SK-N-SH (cell line): ENCODE data around the gene HSPH1. TPM values are rescaled to one million over a fixed set of nuclear protein-coding genes. Genes with fewer than 3 reads are reported as not detected.
A peak's percentile ranks its signal among the peaks of the same experiment; 100 is the strongest.

Source experiments
- CTCF ChIA-PET: fragments of 300-600, 350-600 bp; formaldehyde crosslinking; extraction: SDS; loops from one replicate; lab custom pipeline; 2021; lab: Yijun Ruan, JAX
- POLR2A ChIA-PET: fragments of 350-600 bp; sonication (Branson Sonifier 250); formaldehyde crosslinking; extraction: SDS; loops from one replicate; lab custom pipeline; 2020; ENCODE audit warnings: antibody characterized with exemption, inconsistent platforms; lab: Yijun Ruan, JAX
- DNase-seq: peaks from one replicate; pipeline ENCODE4 v3.0.0; 2012
- H2AFZ ChIP-seq: fragments of 200-600 bp; sonication (generic); 2 replicates; pipeline ENCODE4 v1.8.1; 2016; ENCODE audit warnings: antibody characterized with exemption, mild to moderate bottlenecking, low read depth
- H3F3A ChIP-seq: fragments of 200-600 bp; sonication (generic); replicated peaks from 2 replicates; pipeline ENCODE3; 2016; ENCODE audit warnings: antibody characterized with exemption, mild to moderate bottlenecking; ENCODE audit not compliant: insufficient read depth
- H3K27ac ChIP-seq, 2 experiments: fragments of 200-500 bp in 1 of 2; fragments of 200-600 bp in 1 of 2; sonication (Bioruptor generic) in 1 of 2; sonication (generic), shearing (Covaris generic) in 1 of 2; 2 replicates each; pipeline versions ENCODE4 v1.5.1 to v1.6.1; 2014 to 2016; ENCODE audit warnings: low read depth in 2 of 2, inconsistent platforms in 1 of 2, low read length in 1 of 2, mild to moderate bottlenecking in 1 of 2, mixed read lengths in 1 of 2
- H3K27me3 ChIP-seq: fragments of 200-600 bp; sonication (generic), shearing (Covaris generic); 2 replicates; pipeline ENCODE4 v1.6.1; 2016; ENCODE audit warnings: mixed run types; ENCODE audit not compliant: insufficient read depth
- H3K36me3 ChIP-seq, 2 experiments: fragments of 200-500 bp in 1 of 2; fragments of 200-600 bp in 1 of 2; sonication (Bioruptor generic) in 1 of 2; sonication (generic) in 1 of 2; replicated peaks in 1 of 2; 2 replicates each; pipeline versions ENCODE3 to v1.5.1; 2014 to 2016; ENCODE audit warnings: low read length in 1 of 2, mild to moderate bottlenecking in 1 of 2; ENCODE audit not compliant: insufficient read depth in 2 of 2, control insufficient read depth in 1 of 2
- H3K4me1 ChIP-seq, 2 experiments: fragments of 200-500 bp in 1 of 2; fragments of 200-600 bp in 1 of 2; sonication (Bioruptor generic) in 1 of 2; sonication (generic), shearing (Covaris generic) in 1 of 2; 2 replicates each; pipeline versions ENCODE4 v1.5.1 to v1.6.1; 2014 to 2016; ENCODE audit warnings: low read depth in 1 of 2, low read length in 1 of 2, mixed run types in 1 of 2; ENCODE audit not compliant: insufficient read depth in 2 of 2, control insufficient read depth in 1 of 2
- H3K4me2 ChIP-seq: fragments of 200-600 bp; sonication (generic), shearing (Covaris generic); 2 replicates; pipeline ENCODE4 v1.6.1; 2017; ENCODE audit warnings: mixed run types
- H3K4me3 ChIP-seq, 2 experiments: fragments of 200-500 bp in 1 of 2; fragments of 200-600 bp in 1 of 2; sonication (Bioruptor generic) in 1 of 2; sonication (generic), shearing (Covaris generic) in 1 of 2; 2 replicates each; pipeline versions ENCODE4 v1.5.1 to v1.8.1; 2014 to 2016; ENCODE audit warnings: low read depth in 2 of 2, inconsistent platforms in 1 of 2, low read length in 1 of 2, mild to moderate bottlenecking in 1 of 2, mixed read lengths in 1 of 2, moderate library complexity in 1 of 2
- H3K79me2 ChIP-seq: fragments of 200-600 bp; sonication (generic); 2 replicates; pipeline ENCODE4 v1.8.1; 2017; ENCODE audit warnings: mild to moderate bottlenecking; ENCODE audit not compliant: insufficient read depth
- H3K9ac ChIP-seq: fragments of 200-600 bp; sonication (generic); 2 replicates; pipeline ENCODE4 v1.6.1; 2017; ENCODE audit warnings: mixed run types
- H3K9me2 ChIP-seq: fragments of 200-600 bp; sonication (generic); 2 replicates; pipeline ENCODE4 v1.6.1; 2017; ENCODE audit warnings: mixed run types
- H3K9me3 ChIP-seq: fragments of 200-600 bp; sonication (generic); 2 replicates; pipeline ENCODE4 v1.6.1; 2017; ENCODE audit warnings: mixed run types, mild to moderate bottlenecking, moderate library complexity
- H4K20me1 ChIP-seq: fragments of 200-600 bp; sonication (generic); 2 replicates; pipeline ENCODE4 v1.6.1; 2017; ENCODE audit warnings: mild to moderate bottlenecking, mixed run types; ENCODE audit not compliant: insufficient read depth
- ELF1 ChIP-seq: IDR thresholded peaks from 2 replicates; pipeline ENCODE4 v1.4.0; 2012
- EZH2phosphoT487 ChIP-seq: fragments of 200-600 bp; sonication (generic); IDR thresholded peaks from 2 replicates; pipeline ENCODE4 v1.6.1; 2017; ENCODE audit warnings: low read depth, mixed run types, mild to moderate bottlenecking, antibody characterized with exemption, moderate library complexity, borderline replicate concordance
- GABPA ChIP-seq: IDR thresholded peaks from 2 replicates; pipeline ENCODE4 v1.4.0; 2012; ENCODE audit warnings: low read depth, mild to moderate bottlenecking
- JUND ChIP-seq: IDR thresholded peaks from 2 replicates; pipeline ENCODE4 v1.4.0; 2012
- MEF2A ChIP-seq: IDR thresholded peaks from 2 replicates; pipeline ENCODE4 v1.4.0; 2012; ENCODE audit warnings: low read depth, borderline replicate concordance
- RCOR1 ChIP-seq: fragments of 150-350 bp; IDR thresholded peaks from 2 replicates; pipeline ENCODE4 v1.6.1; 2017; ENCODE audit warnings: antibody characterized with exemption, low read length
- SIN3A ChIP-seq: IDR thresholded peaks from 2 replicates; pipeline ENCODE4 v1.6.1; 2012; ENCODE audit warnings: low read depth, mild to moderate bottlenecking, low read length, moderate library complexity, borderline replicate concordance
- TAF1 ChIP-seq: IDR thresholded peaks from 2 replicates; pipeline ENCODE4 v1.6.1; 2012; ENCODE audit warnings: low read depth, mild to moderate bottlenecking, low read length, moderate library complexity, borderline replicate concordance
- TCF12 ChIP-seq: IDR thresholded peaks from 2 replicates; pipeline ENCODE4 v1.4.0; 2012
- USF1 ChIP-seq: IDR thresholded peaks from 2 replicates; pipeline ENCODE4 v1.4.0; 2012; ENCODE audit warnings: low read depth, borderline replicate concordance
- WGBS: methylation state at CpG from one replicate; pipeline ENCODE4 v1.1.6; 2017; ENCODE audit warnings: low lambda C conversion rate; 5-methylcytosine and 5-hydroxymethylcytosine counted together
- polyA plus RNA-seq, 3 experiments: library from polyadenylated mRNA; depleted of rRNA; stranded (reverse); fragments of >200 nt; gene quantifications; 2 replicates each; pipeline ENCODE4 v1.2.3, GENCODE V29; 2012

The HSPH1 gene
- polyA plus RNA-seq, 1 of the 3 experiments (the other 2 are of a cell fraction): 32.8 TPM

GRCh38 chr13:31201341-31202031 is 39.8 kb upstream of the HSPH1 start:
- TF ChIP-seq MEF2A (0 out of 2 replicates have a peak, but pooled peaks have one; percentile 22), RCOR1 (no peak), TCF12 (no peak), ELF1 (no peak), EZH2phosphoT487 (no peak), USF1 (no peak)
- Histone ChIP-seq H3K36me3 (no peaks in the 10 kb centered on the region), H3K27me3 (no peaks in the 10 kb centered on the region), H2AFZ (peak overlapping the region; percentile 70), H3K4me2 (peak overlapping the region; percentile 76), H3K9me2 (no peaks in the 10 kb centered on the region), H3K4me3 (peak overlapping the region; percentile 76 to 84), H3F3A (peaks cover 11% of the 10 kb centered on the region), H4K20me1 (no peaks in the 10 kb centered on the region), H3K79me2 (peaks cover 22% of the 10 kb centered on the region), H3K4me1 (peaks cover 11 to 14% of the 10 kb centered on the region in 2 experiments; a peak in 3 of 4 replicates), H3K27ac (peak overlapping the region in 1 of 2 experiments; percentile 82; a peak in 2 of 4 replicates), H3K9me3 (no peaks in the 10 kb centered on the region), H3K9ac (peak overlapping the region; percentile 91; the same call in 1 of the 2 replicates)
- DNase-seq: peak; percentile 44
- 40% methylated on average over 7 of the region's 7 CpGs for WGBS
- POLR2A ChIA-PET: interaction anchor here (1.3 kb wide), 1 partner anchor 8 kb away, joined by 5 read pairs; no protein-coding TSS in a partner anchor
- CTCF ChIA-PET: interaction anchor here (0.6 to 3.0 kb wide), 13 partner anchors 7 to 469 kb away, joined by 3 to 25 read pairs (median 8); no protein-coding TSS in a partner anchor

GRCh38 chr13:31200637-31200971 is 38.9 kb upstream of the HSPH1 start:
- Histone ChIP-seq H2AFZ (peak overlapping the region; percentile 70; the same call in 1 of the 2 replicates), H3K9ac (peak overlapping the region; percentile 91), H3K9me3 (no peaks in the 10 kb centered on the region), H3K79me2 (peaks cover 22% of the 10 kb centered on the region), H3K4me3 (peak overlapping the region; percentile 76 to 84), H3K4me1 (peaks cover 11 to 14% of the 10 kb centered on the region in 2 experiments; a peak in 3 of 4 replicates)
- TF ChIP-seq JUND (no peak), TAF1 (no peak), SIN3A (no peak), GABPA (no peak)
- TF ChIP-seq, all 33 proteins: peak for 0
- H4K20me1 ChIP-seq: no peaks in the 10 kb centered on the region
- H3K27ac ChIP-seq: peak overlapping the region; percentile 82 to 93
- H3K9me2 ChIP-seq: no peaks in the 10 kb centered on the region
- no peaks in the 10 kb centered on the region for H3K27me3 ChIP-seq
- CTCF ChIA-PET: interaction anchor here (0.7 to 3.0 kb wide), 22 partner anchors 8 to 470 kb away, joined by 3 to 25 read pairs (median 7); partner anchors contain the start of gene HSPH1
- POLR2A ChIA-PET: interaction anchor here (0.7 to 1.3 kb wide), 2 partner anchors 9 to 1319 kb away, joined by 3 to 5 read pairs; no protein-coding TSS in a partner anchor
- no peaks in the 10 kb centered on the region for H3K36me3 ChIP-seq
- H3K4me2 ChIP-seq: peak overlapping the region; percentile 76
- WGBS: under 1% methylated on average over 16 of the region's 34 CpGs
- DNase-seq: no peak
- peaks cover 11% of the 10 kb centered on the region for H3F3A ChIP-seq
